NCI-H2196 (cell line): ENCODE data around the gene RGS13.
"Not testable (repeated sequence)": the region's sequence is repeated elsewhere in the genome, so short reads cannot be mapped to it uniquely, and the experiment has no call there.

ENCODE experiments used
- DNase-seq: peaks from one replicate; lab custom pipeline; 2025; ENCODE audit not compliant: unreplicated experiment; lab: John Stamatoyannopoulos, UW

RGS13 gene

DNA sequence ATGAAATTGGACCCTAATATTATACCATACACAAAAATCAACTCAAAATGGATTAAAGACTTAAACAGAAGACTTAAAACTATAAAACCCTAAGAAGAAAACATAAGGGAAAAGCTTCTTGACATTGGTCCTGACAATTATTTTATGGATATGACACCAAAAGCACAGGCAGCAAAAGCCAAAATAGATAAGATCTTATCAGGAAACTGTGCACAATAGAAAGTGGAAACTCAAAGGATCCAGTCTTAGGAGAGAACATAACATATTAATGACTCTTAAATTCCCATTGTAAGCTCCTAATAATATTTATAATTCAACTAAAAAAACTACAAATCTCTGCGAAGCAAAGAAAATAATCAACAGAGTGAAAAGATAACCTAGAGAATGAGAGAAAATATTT lies 39.8 kb downstream of the RGS13 start:
- DNase-seq: no peak

- no peak for DNase-seq
Measured at GRCh38 chr1:192678099-192678498, 42.2 kb downstream of the RGS13 start.

DNA sequence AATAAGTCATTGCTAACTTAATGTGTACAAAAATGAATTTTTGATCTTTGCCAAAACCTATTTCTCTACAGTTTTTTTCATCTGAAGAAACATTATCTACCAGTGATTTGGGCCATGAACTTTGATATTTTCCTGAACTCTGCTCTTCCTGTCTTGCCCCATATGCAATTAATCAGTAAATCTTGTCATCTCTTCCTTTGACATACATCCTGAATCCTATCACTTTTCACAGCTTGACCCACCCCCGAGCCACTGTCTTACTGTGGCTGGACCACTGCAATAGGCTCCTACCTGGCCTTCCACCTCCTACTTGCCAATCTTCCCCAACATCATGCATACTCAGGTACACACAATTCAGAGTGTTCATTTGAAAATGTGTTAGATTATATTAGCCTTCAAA lies 46.4 kb downstream of the RGS13 start:
- no peak for DNase-seq

GRCh38 chr1:192683081-192683480 lies 47.1 kb downstream of the RGS13 start:
- not testable (repeated sequence) for DNase-seq

- DNase-seq: no peak
Measured at GRCh38 chr1:192689459-192689858, 53.5 kb downstream of the RGS13 start.

- DNase-seq: no peak
Measured at GRCh38 chr1:192691041-192691440, 55.1 kb downstream of the RGS13 start.

- no peak for DNase-seq
Measured at GRCh38 chr1:192696082-192696481, 60.1 kb downstream of the RGS13 start.

GRCh38 chr1:192697771-192698170 lies 61.8 kb downstream of the RGS13 start:
- no peak for DNase-seq

GRCh38 chr1:192698731-192699130 lies 62.8 kb downstream of the RGS13 start:
- DNase-seq: no peak

DNA sequence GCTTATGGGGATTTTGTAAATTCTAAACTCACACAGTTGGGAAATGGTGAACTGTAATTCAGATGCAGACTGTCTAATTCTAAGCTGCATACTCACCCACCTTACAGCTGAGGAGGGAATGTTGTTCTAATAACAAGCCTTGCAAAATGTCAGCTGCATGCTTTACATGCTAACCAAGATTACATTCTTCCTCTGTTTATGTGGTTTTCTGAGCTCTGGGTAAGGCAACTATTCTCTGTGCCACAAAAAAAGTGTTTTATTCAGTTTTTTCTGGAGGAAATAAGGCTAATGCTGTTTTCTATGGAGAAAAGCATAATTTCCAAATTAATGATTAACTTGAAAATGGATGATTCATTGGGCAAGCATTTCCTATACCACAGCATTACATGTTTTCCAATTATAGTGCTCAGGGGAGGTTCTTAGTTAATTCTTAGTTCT lies 64.9 kb downstream of the RGS13 start:
- no peak for DNase-seq

GRCh38 chr1:192702212-192702902 lies 66.4 kb downstream of the RGS13 start:
- DNase-seq: no peak

DNA sequence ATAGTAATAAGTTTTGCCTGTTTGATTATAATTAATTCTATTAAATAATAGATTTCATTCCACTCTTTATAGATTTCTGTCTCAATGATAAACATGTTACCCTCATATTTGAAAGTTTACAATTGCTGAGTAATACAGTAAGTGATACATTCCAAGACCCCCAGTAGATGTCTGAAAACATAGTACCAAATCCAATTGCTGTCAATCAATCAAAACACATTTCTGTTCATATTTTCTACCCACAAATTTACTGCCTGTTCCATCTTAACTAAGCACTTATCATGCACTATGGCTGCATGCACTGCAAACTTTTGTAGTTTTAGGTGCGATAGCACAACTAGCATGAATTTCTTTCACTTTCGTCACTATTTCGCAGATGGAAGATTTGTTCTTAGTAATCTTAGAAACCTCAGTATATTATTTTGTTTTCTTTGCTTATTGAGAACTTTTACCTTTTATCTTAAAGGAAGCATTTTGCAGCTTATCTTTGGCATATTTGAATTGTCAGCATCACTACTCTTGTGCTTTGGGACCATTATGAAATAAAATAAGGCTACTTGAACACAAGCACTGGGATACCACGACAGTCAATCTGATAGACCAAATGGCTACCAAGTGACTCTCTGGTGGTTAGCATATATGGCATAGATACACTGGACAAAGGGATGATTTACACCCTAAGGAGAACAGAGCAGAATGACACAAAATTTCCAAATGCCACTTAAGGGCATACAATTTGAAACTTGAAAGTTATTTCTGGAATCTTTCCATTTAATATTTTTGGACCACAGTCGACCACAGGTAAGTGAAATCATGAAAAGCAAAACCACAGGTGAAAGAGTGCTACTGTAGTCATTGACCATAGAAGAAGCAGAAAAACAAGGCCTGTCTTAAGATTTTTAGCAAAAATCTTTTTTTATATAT lies 67.6 kb downstream of the RGS13 start:
- DNase-seq: no peak

- DNase-seq: no peak
Measured at GRCh38 chr1:192705510-192705909, 69.6 kb downstream of the RGS13 start.

DNA sequence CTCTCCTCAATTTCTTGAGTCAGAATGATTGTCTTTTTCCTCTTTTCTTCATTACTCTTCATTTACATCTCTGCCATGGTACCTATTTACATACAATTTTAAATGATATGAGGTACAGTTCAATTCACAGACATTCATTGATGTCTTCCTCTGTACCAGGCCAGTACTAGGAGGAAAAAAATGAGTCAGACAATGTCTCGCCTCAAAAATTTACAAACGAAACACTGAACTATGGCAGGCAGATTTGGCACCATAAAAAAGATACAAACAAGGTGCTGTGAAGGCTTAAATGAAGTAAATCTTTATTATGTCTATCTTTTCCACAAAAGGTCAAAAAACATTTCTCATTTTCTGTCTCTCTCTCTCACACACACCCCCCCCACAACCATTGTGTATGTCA lies 71.0 kb downstream of the RGS13 start:
- DNase-seq: no peak

DNA sequence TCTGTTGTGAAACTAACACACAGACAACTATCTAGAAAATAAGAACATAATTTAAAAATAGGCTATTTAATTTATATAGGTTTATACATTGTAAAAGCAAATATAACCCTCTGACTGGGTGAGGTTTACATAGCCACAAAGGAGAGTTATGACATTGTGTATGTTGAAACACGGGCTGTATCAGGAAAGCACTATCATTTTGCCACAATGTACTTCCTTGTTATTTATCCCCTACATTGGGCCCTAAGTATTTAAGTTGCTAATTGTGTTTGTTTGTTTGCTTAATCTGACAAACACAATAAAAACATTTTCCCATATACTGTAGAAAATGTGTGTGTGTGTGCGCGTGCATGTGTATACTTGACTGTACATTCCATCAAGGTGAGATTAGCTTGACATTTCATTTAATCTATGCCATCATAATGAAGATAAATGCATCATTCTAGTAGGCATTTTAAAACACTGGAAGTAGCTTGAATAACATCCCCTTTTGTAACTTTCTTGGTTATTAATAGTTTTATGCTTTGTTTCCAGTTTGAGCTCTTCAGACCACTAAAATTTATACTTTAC lies 72.1 kb downstream of the RGS13 start:
- no peak for DNase-seq

DNA sequence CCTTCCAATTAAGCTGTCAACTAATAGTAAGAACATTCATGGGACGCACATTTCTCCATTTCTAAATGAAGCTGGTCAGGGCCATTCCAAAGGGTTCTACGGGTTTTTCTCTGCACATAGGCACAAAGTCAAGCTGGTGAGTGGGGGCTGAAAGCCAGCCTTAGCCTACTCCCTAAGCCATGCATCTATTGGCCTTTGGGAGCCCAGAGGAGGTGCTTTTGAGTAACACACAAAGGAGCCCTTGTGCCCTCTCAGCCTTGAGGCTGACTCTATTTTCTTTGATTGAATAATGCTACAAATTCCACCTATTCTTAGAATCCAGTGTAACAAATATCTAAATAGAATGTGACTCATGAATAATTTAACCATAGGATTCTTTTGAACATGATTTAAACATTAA lies 73.6 kb downstream of the RGS13 start:
- DNase-seq: no peak
